T-helper 1 cell treated with Interleukin-12 subunit alpha and Interleukin-12 subunit beta and Interleukin-4 antibody, amounts not matched to agents 30 ng/mL and 1 ng/mL, for 36 hours (primary cell): ENCODE measurements around the gene ARHGEF38. TPM values are rescaled to one million over a fixed set of nuclear protein-coding genes. Genes with fewer than 3 reads are reported as not detected.
"Not testable (repeated sequence)": the region's sequence is repeated elsewhere in the genome, so short reads cannot be mapped to it uniquely, and the experiment has no call there.

Experiments used
- intact Hi-C: fragments of 100-400 bp; cut with micrococcal nuclease; formaldehyde crosslinking; loops from one replicate; pipeline ENCODE4 v1.15.1; 2024
- total RNA-seq: library from RNA; stranded (reverse); gene quantifications from 2 replicates; pipeline ENCODE4 v1.2.3, GENCODE V29; 2022

ARHGEF38 gene
- total RNA-seq, 1 donor from 2014 or later, result not detected

DNA sequence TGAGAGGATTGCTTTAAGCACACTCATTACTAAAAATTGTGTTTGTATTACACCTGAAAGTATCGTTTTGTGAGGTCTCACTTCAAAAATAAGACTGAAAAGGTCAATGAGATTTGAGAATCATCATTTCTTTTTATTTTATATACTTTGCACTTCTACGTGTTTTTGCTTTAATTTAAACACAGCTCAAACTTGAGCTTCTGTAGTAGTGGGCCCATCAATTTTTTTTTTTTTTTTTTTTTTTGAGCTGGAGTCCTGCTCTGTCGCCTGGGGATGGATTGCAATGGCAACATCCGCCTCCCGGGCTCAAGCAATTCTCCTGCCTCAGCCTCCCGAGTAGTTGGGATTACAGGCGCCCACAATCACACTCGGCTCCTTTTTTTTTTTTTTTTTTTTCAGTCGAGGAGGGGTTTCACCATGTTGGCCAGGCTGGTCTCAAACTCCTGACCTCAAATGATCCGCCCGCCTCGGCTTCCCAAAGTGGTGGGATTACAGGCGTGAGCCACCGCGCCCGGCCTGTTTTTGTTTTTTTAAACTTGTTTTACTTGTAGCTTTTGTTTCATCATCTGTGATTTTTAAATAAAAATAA is 157.7 kb downstream of the ARHGEF38 start:
- intact Hi-C loops, result no loop called here

DNA sequence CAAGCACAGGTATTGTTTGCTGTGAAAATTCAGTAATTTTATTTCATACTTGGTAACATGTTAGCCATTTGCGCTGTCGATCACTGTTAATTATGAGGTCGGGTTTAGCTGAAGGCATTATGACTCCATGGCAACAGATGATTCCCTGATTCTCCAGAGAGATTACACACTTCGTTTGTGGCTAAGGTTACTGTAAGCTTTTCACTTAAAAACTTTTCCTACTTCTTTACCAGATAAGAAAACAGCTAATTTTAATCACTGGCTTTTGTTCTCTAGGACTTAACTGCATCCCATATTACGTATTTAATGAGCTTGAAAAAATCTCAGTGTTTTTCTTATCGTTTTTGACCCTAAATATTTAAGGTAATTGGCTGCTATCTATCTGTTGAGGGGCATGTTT is 158.3 kb downstream of the ARHGEF38 start:
- intact Hi-C loops, result no loop called here

DNA sequence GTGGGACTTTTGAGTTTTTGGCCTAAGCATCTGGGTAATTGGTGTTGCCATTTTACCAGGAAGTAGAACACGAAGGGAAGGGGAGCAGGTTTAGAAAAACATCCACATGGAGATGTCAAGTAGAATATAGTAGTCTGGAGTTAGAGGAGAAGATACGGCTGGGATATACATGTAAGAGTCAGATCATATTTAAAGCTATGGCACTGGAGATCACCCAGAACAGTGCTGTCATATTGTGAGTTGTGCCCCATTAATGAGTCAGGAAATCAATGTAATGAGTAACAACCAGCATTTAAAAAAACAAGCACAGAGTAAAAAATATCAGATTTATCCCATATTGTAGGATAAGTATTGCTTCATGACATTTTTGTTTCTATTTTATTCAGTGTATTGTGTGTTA is 160.3 kb downstream of the ARHGEF38 start:
- intact Hi-C loops, result no loop called here

DNA sequence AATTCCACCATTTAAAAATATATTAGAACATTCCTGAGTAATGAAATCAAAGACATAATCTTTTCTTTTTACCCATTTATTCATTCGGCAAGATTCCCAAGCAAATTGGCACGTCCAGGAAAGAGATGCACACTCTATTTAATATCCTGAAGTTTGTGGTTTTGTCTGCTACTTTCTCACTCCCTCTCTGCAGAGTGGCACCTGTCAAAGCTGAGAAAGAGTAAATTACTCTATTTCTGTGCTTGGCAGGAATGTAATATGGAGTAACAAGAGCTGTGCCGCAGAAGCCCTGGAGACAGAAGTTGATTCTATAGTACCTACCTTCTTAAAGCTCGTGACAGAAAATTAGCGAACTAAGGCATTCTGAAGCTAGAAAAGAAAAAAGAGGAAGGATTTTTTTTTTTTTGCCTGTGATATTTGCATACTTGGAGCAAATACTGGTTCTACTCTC is 161.7 kb downstream of the ARHGEF38 start:
- intact Hi-C loops, result no loop called here

DNA sequence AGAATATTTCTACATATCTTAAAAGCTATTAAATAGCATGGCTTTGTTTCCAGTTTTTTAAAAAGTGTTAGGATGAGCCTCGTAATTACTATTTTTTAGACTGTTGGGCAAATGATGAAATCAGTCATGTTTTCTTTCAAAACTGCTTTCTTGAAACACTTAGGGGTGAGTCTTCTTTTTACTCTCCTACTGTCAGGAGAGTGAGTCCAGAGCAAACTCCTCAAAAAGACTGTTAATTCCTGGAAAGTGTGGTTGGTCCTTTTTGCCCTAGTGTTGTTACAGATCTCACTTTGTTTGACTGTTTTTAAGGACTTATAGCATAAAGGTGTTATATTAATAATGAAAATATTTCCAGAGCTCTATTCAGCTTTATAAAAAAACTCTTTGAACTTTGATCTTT is 162.5 kb downstream of the ARHGEF38 start:
- intact Hi-C loops, result loop anchor here (1.0 kb wide), 2 partner anchors 194 to 574 kb away; no protein-coding TSS in a partner anchor

DNA sequence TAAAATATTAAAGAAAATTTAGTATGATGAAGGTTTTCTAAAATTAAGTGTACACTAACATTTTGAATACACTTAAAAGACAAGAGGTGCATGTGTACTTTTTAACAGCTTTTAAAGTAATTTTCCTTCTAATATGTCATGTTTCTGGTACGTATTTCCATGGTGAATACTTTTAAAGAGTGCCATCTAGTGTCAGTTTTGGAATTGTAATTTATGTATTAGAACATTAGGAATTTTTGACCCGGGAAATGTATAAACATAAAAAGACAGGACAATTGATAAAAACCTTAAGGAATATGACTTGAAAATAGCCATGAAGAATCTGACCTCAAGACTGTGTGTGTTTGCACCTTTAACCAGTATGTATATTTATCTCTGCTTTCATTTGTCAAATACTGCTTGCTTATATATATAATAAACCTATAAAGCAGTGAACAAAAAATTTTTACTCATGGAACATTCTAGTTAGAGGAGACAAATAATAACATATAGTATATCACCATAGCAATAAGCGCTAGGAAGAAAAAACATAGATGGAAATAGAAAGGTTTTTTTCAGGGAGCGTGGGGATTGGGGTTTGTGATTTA is 163.4 kb downstream of the ARHGEF38 start:
- intact Hi-C loops, result loop anchor here (1.0 kb wide), 2 partner anchors 194 to 574 kb away; no protein-coding TSS in a partner anchor

DNA sequence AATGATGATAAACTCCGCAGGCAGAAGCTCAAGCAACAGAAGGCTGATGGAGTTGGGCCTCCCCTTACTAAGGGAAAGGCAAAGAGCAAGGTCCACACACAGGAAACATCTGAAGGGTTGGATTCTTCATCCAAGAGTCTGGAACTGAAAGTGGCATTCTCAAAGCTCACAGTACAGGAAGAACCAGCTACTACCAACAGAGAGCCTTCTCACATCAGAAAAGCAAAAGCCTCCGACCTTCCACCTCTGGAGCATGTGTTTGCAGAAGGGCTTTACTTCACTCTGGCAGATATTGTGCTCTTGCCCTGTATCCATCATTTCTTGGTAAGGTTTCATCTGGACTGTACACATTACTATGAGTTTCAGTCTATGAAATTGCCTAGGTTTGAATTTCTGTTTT is 166.8 kb downstream of the ARHGEF38 start:
- intact Hi-C loops, result no loop called here

DNA sequence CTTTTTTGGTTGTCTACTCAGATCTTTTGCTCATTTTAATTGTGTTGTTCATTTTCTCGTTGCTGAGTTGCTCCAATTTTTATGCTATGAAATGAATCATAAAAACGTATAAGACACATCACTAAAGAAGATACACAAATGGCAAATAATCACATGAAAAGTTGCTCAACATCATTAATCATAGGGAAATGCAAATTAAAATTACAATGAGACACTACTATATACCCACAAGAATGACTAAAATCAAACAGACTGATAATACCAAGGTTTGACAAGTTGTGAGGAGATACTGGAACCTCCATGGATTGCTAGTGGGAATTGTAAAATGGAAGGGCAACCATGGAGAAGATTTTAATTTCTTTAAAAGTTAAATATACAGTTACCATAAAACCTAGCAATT is 173.2 kb downstream of the ARHGEF38 start:
- intact Hi-C loops, result no loop called here

DNA sequence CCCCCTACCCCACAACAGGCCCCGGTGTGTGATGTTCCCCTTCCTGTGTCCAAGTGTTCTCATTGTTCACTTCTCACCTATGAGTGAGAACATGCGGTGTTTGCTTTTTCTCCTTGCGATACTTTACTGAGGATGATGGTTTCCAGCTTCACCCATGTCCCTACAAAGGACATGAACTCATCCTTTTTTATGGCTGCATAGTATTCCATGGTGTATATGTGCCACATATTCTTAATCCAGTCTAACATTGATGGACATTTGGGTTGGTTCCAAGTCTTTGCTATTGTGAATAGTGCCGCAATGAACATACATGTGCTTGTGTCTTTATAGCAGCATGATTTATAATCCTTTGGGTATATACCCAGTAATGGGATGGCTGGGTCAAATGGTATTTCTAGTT is 177.5 kb downstream of the ARHGEF38 start:
- intact Hi-C loops, result not testable (repeated sequence)

Other genes starting within 250 kb of the ARHGEF38 start
- 51.2 and 51.3 TPM in 2 replicates for gene PPA2, start 78.6 kb upstream of the ARHGEF38 start, total RNA-seq
- 17.6 and 18.9 TPM in 2 replicates for gene INTS12, start 156.1 kb downstream of the ARHGEF38 start, total RNA-seq
- 9.5 and 11.3 TPM in 2 replicates for gene GSTCD, start 156.2 kb downstream of the ARHGEF38 start, total RNA-seq